HEK293 (cell line): ENCODE results near the gene ACTN3.

Experiments
- CTCF ChIA-PET: fragments of 350-600 bp; formaldehyde crosslinking; extraction: SDS; loops from one replicate; lab custom pipeline; 2021; ENCODE audit warnings: antibody characterized with exemption; lab: Yijun Ruan, JAX
- POLR2A ChIA-PET: fragments of 300-600 bp; formaldehyde crosslinking; extraction: SDS; loops from one replicate; lab custom pipeline; 2020; ENCODE audit warnings: antibody characterized with exemption, inconsistent platforms; lab: Yijun Ruan, JAX
- H3K27ac ChIP-seq: fragments of 200-500 bp; sonication (Bioruptor generic); 2 replicates; pipeline ENCODE4 v1.5.1; 2014; ENCODE audit warnings: low read depth, low read length, control low read depth, inconsistent platforms; ENCODE audit errors: extremely low read depth
- H3K36me3 ChIP-seq, 2 experiments: fragments of 200-500 bp in 1 of 2; sonication (Bioruptor generic) in 1 of 2; 1 replicate in 1 of 2; 2 replicates in 1 of 2; pipeline ENCODE4 v1.5.1; 2014 to 2017; ENCODE audit warnings: inconsistent platforms in 2 of 2, low read length in 2 of 2; ENCODE audit not compliant: control insufficient read depth in 2 of 2, insufficient read depth in 1 of 2
- H3K4me1 ChIP-seq: fragments of 200-500 bp; sonication (Bioruptor generic); 2 replicates; pipeline ENCODE4 v1.5.1; 2014; ENCODE audit warnings: mild to moderate bottlenecking, low read length, inconsistent platforms; ENCODE audit not compliant: control insufficient read depth, insufficient read depth
- H3K4me3 ChIP-seq: 2 replicates; pipeline ENCODE4 v1.5.1; 2011; ENCODE audit warnings: low read depth, mild to moderate bottlenecking, control low read depth, low read length, moderate library complexity
- H3K9me3 ChIP-seq: fragments of 200-500 bp; sonication (Bioruptor generic); 2 replicates; pipeline ENCODE4 v1.5.1; 2014; ENCODE audit warnings: low read depth, low read length, inconsistent platforms; ENCODE audit not compliant: control insufficient read depth, insufficient read depth
- KLF1 ChIP-seq: fragments of 450-650 bp; formaldehyde crosslinking; IDR thresholded peaks from 2 replicates; pipeline ENCODE4 v1.5.1; 2016; ENCODE audit warnings: missing biosample characterization, missing genetic modification characterization
- ZNF366 ChIP-seq: fragments of 450-650 bp; formaldehyde crosslinking; conservative IDR thresholded peaks from 2 replicates; pipeline ENCODE4 v1.5.1; 2016; ENCODE audit warnings: missing biosample characterization, missing genetic modification characterization
- ZNF704 ChIP-seq: fragments of 450-650 bp; formaldehyde crosslinking; IDR thresholded peaks from 2 replicates; pipeline ENCODE4 v1.5.1; 2016; ENCODE audit warnings: missing biosample characterization, missing genetic modification characterization

Gene ACTN3

GRCh38 chr11:66612458-66612857 is 65.8 kb downstream of the ACTN3 start:
- H3K4me3 ChIP-seq: no peak overlapping the region
- no peaks in the 10 kb centered on the region for H3K9me3 ChIP-seq
- POLR2A ChIA-PET: interaction anchor here (0.9 to 1.5 kb wide), 2 partner anchors 16 to 20 kb away, joined by 3 to 4 read pairs; partner anchors contain the start of genes CCDC87 and CCS
- H3K27ac ChIP-seq: no peak overlapping the region
- CTCF ChIA-PET: interaction anchor here (0.6 to 2.2 kb wide), 5 partner anchors 18 to 176 kb away, joined by 3 to 6 read pairs (median 5); partner anchors contain the start of genes CCDC87, CCS and RBM4B
- peaks cover 0 to 3% of the 10 kb centered on the region in 2 experiments; a peak in 1 of 3 replicates for H3K36me3 ChIP-seq
- no peaks in the 10 kb centered on the region for H3K4me1 ChIP-seq
- TF ChIP-seq ZNF704 (tag by site-specific recombination) (no peak), KLF1 (tag by site-specific recombination) (0 out of 2 replicates have a peak, but pooled peaks have one; percentile 41), ZNF366 (tag by site-specific recombination) (no peak)
